CD4-positive, alpha-beta T cell treated with Interleukin-6 for 4 hours (primary cell): ENCODE measurements around the gene EXOC6B.

Experiments used
- DNase-seq: peaks from one replicate; pipeline ENCODE4 v3.0.0-alpha.2; 2020; ENCODE audit warnings: mixed read lengths

Gene EXOC6B

GRCh38 chr2:72828840-72829507 lies 3.1 kb upstream of the EXOC6B start:
- DNase-seq: no peak

- no peak for DNase-seq
Measured at GRCh38 chr2:72827966-72828646, 2.3 kb upstream of the EXOC6B start.

GRCh38 chr2:72827487-72827886 lies 1.7 kb upstream of the EXOC6B start:
- DNase-seq: no peak

- DNase-seq: no peak
Measured at GRCh38 chr2:72826156-72826477, 284 bp upstream of the EXOC6B start.

- DNase-seq: no peak
Measured at GRCh38 chr2:72824224-72824842, 1.5 kb downstream of the EXOC6B start.

DNA sequence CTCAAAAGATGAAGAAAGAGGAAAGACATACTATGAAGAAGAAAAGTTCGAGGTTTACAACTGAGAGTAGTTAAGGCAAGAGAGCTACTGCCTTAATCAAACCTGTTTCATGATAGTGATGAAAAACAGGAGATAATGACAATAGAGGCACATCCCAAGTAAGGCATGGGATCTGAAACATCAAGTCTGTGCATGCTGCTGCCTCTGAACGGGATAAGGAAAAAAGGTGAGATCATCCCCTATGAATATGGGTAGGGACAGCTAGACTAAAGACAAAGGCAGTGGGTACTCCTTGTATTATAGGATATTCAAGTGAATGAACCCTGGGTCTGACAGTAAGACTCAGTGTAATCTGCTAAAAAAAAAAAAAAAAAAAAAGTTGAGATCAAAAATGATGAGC lies 3.0 kb downstream of the EXOC6B start:
- no peak for DNase-seq

GRCh38 chr2:72821983-72822382 lies 3.9 kb downstream of the EXOC6B start:
- no peak for DNase-seq

- no peak for DNase-seq
Measured at GRCh38 chr2:72821118-72821517, 4.7 kb downstream of the EXOC6B start.

- DNase-seq: no peak
Measured at GRCh38 chr2:72819501-72819900, 6.3 kb downstream of the EXOC6B start.

GRCh38 chr2:72815655-72816278 lies 10.1 kb downstream of the EXOC6B start:
- DNase-seq: no peak

DNA sequence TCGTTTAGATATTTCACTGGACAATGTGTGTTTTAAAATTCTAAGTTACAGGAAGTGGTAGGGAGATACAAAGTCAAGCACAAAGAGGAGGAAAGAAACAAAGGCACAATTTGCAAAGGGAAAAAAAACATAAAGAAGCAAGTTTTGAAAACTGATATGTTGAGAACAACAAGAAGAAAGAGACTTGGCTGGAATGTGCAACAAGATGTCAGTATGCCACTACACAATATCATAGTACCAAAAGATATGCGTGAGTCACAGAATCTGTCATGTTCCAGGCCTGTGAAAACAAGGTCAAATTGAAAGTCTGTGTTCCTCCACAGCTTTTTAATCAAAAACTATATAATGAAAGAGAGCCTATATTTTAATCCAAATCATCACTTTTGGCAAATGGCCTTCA lies 12.0 kb downstream of the EXOC6B start:
- no peak for DNase-seq

DNA sequence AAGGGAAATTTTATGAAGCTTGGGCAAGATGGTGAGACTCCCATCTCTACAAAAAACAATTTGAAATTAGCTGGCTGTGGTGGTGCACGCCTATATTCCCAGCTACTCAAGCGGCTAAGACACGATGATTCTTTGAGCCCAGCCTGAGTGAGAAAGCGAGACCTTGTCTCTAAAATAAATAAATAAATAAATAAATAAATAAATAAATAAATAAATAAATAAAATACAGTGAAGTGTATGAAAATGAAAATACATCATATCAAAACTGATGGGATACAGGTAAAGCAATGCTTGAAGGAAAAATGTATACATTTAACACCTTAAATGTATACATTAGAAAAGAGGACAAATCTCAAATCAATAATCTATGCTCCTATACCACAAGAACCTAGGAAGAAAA lies 15.7 kb downstream of the EXOC6B start:
- DNase-seq: no peak

DNA sequence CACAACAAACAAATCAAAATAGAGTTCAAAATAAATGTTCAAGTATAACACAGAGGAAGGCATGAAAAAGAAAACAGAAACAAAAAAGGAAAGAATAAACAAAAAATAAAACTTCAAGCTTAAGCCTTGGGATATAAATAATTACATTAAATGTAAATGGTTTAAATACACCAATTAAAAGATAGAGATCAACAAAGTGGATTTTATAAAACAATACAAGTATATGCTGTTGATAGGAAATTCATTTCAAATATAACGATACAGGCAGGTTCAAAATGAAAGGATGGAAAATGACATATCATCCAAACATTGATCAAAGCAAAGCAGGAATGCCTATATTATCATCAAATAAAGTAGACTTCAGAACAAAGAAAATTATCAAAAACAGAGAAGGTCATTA lies 16.7 kb downstream of the EXOC6B start:
- DNase-seq: no peak

GRCh38 chr2:72806280-72806945 lies 19.4 kb downstream of the EXOC6B start:
- no peak for DNase-seq

GRCh38 chr2:72803626-72804320 lies 22.1 kb downstream of the EXOC6B start:
- no peak for DNase-seq

- no peak for DNase-seq
Measured at GRCh38 chr2:72803151-72803550, 22.7 kb downstream of the EXOC6B start.

- no peak for DNase-seq
Measured at GRCh38 chr2:72800492-72800891, 25.3 kb downstream of the EXOC6B start.

DNA sequence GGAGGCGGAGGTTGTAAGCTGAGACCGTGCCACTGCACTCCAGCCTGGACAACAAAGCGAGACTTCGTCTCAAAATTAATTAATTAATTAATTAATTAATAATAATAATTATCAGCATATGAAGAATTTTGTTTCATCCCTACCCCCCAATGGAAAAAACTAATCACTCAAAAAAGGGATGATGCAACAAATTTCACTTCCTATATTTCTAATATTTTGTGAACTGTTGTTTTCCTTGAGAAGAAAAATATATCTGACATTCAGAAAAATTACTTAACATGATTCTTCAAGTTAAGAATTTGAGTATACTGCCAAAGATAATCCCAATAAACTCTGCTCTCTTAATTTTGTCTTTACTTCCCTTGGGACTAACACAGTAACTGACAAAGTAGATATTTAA lies 28.1 kb downstream of the EXOC6B start:
- DNase-seq: no peak

- DNase-seq: no peak
Measured at GRCh38 chr2:72796766-72797165, 29.1 kb downstream of the EXOC6B start.

DNA sequence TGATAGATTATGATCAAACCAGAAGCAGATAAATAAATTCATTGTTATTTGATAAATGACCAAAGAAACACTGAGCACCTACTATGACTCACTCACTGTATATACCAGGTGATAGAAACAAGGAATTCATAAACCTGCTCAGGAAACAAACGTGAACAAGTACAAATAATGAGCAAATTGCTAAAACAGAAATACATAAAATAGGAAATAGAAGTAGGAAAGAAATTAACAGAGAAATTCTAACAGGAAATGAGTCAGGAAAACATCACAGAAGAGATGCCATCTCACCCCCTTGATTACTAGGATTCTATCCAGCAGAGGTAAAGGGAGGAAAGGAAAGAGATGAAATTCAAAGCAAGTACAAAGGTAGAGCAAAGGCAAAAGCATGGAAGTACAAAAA lies 31.3 kb downstream of the EXOC6B start:
- DNase-seq: no peak

- DNase-seq: no peak
Measured at GRCh38 chr2:72793798-72794440, 31.9 kb downstream of the EXOC6B start.

GRCh38 chr2:72789241-72789640 lies 36.6 kb downstream of the EXOC6B start:
- DNase-seq: no peak
